ENCODE measurements around the gene WIPF1. TPM values are rescaled to one million over a fixed set of nuclear protein-coding genes. Genes with fewer than 3 reads are reported as not detected.

WIPF1 gene
- total RNA-seq, 2 experiments from 2014 or later, result 465 to 588 TPM

Other genes with a start within 250 kb of the WIPF1 start
- gene SCRN3, start 202.1 kb downstream of the WIPF1 start, total RNA-seq, result 10 to 100 TPM; 16.9 to 20.9 TPM
- 10 to 100 TPM in 1 of 2 experiments, 1 to 10 TPM in 1; 7.1 to 13.5 TPM for gene GPR155, start 110.8 kb downstream of the WIPF1 start, total RNA-seq
- gene CHRNA1, start 166.7 kb upstream of the WIPF1 start, total RNA-seq, result not detected

Data from activated CD8-positive, alpha-beta memory T cell treated with anti-CD3 and anti-CD28 coated beads, Interleukin-2, amount 10 ng/mL, durations not matched to agents 7 days and 5 days (primary cell).